ENCODE results near the gene AGMO.

AGMO gene

DNA sequence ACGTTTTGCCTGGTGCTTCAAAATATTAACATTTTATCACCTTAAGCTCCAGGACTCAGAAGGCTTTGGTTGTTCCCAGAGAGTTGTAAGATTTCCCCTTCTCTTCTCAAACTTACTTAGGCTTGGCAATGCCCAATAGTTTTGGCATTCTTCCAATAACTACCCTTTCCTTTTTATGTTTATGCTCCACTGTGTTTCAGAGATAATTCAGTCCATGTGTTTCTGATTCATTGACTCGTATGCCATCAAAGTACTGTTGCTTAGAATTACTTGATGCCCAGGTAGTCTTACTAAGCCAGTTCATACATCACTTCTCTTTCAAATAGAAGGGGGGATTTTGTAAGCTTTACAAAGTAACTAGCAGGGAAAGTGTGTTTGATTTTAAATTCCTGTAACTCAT, 66.6 kb downstream of the AGMO start:
- no peak for DNase-seq

GRCh38 chr7:15494711-15495110, 67.1 kb downstream of the AGMO start:
- no peak for DNase-seq

GRCh38 chr7:15491361-15491760, 70.5 kb downstream of the AGMO start:
- DNase-seq: no peak

- no peak for DNase-seq
These were observed 71.5 kb downstream of the AGMO start for GRCh38 chr7:15490291-15490690.

DNA sequence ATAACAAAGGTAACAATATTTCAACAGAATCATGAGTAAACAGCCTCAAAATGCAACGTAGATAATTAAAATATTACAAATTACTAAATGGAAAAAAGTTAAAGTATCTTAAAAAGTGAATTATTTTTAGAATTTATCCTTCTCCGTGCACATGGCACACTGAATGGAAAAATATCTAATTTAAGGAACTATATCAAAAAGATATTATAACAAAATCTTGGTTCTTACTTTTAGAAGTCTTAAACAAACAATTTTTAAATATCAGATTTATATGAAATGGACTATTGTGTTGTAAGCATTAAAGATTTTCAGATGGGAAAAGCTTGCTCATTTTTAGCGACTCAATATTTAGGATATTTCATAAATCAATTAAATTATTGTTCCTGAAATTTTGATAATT, 72.0 kb downstream of the AGMO start:
- no peak for DNase-seq

GRCh38 chr7:15489383-15489782, 72.4 kb downstream of the AGMO start:
- no peak for DNase-seq

- DNase-seq: no peak
These were observed 73.4 kb downstream of the AGMO start for GRCh38 chr7:15488401-15488800.

- no peak for DNase-seq
These were observed 73.9 kb downstream of the AGMO start for GRCh38 chr7:15487896-15488295.

- no peak for DNase-seq
These were observed 75.8 kb downstream of the AGMO start for GRCh38 chr7:15485998-15486397.

DNA sequence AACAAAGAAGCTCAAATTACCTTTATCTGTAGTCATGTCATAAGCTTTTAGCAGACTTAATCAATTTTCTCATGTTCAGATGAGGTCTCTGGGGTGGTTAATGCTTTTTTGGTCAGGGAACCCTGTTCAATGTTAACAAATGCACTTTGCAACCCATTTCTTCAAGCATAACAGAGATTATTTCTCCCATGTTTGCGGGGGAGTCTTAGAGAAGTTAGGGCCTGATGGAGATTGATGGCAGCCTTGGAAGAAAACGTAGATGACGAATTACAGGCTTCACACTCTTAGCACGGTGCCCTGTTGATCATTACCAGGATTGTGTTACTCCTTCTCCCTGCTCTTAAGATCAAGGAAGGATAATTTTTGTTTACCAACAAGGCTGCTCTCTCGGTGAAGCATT, 76.4 kb downstream of the AGMO start:
- no peak for DNase-seq

DNA sequence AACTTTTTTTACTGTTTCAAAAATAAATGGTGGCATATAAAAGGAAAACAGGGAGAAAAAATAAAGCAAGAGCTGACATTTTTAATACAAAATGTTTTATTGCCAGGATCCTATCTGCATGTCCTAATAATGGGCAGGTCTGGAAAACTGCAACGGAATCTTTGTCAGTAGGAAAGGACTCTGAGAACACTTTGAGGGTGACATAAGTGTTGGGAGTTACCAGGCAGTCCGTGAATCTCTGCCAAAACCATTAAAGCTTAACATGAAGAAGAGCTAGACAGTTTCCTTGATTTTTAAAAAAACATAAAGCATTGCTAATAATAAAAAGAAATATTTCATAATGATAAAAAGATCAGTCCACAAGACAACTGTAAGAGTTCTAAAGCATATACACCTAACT, 80.7 kb downstream of the AGMO start:
- peak; percentile 16 for DNase-seq

DNA sequence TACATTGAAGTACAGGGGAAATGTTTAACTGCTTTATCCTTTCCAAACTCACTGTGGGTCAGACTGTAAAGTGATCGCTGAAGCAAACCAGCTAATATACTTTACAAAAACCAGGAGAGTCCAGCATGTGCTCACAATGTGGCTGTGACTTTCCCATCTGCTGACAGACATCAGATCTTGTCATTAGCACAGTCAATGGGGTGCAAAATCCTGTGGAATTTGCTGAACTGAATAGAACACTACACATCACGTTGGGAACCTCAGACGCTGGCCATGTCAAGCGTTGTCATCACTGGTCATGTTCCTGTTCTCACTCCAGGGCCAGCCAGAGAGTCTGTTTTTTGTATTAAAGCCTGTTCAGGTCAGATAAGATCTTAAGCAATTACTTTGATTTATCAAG, 83.4 kb downstream of the AGMO start:
- DNase-seq: no peak

- no peak for DNase-seq
These were observed 85.3 kb downstream of the AGMO start for GRCh38 chr7:15476531-15476918.

DNA sequence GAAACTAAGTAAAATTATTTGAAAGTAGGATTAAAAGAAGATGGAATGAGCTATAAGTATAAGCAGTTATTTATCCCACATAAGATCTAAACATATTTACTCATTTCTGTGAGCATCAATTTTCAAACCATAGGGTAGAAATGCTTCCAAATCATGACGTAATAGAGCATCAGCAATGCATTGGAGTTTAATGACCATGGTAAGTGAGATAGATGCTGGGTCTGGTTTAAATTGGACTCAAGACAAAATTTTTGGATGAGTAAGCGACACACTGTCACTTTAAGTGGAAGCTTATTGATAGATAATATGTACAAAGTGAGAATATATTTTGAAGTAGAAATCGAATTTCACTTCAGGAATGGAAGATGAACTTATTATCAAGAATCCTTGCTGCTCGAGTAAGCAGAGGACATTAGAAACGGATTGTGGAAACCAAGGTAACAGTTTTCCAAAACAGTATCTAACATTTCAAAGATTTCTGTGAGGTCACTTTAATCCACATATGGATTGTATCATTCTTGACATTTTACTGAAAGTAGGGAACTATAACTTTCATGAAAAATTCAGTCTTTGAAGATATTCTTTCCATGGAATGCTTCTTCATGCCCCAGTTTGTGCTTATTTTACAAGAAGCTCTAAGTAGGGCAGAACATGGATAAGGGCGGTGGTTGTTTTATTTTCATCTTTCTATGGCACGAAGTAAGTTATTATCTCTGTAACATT, 85.8 kb downstream of the AGMO start:
- no peak for DNase-seq

GRCh38 chr7:15471669-15471950, 90.2 kb downstream of the AGMO start:
- no peak for DNase-seq

DNA sequence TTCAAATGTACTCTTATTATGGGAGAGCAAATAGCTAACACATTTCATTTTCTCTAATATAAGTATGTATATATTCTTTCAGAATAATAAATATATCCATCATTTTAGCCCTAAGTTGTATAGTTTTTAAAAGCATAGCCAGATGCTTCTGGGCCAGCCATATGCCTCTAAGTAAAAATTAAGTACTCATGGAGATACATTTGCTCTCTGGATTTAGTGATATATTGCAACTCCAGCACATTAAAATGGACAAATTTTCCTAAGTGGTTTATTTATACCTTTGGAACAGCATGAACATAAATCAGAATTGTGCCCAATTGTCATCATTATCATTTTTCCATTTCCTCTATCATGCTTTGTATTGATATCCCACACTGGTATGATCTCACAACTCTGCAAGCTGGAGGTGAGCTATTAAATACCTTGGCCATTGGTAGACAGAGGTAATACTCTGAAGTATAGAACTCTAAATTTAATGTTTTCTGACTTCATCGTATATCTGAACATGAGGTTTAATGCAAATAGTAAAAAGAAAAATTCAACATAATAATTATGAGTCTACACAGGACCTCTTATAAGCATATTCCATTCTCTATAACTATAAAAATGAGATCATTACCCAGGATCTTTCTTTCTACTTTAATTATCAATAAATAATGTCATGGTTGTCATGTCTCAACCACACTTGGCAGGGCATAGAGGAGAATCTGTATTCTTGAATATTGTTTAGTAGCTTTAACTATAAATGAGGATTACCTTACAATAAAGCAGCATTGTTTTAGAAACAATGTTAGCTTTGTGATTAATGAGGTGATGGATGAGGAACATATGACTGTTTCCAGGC, 90.8 kb downstream of the AGMO start:
- no peak for DNase-seq

DNA sequence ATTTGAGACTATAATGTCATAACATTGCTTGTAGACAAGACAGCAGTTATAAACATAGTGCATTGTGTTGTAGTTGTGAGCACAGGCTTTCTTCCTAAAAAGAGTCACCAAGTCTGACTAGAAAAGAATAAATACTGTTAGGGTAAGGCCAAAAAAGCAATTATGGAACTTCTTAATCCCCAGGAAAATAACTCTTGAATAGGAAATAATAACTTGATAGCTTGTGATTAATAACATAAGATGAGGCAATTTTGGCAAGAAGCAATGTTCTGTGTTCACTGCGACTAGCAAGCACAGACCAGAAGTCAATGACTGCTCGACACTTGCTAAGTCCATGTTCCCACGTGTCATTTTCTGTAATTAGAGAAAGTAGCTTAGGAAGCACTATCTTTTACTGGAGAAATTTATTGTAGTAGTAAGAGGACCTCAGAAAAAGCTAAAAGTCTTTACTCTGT, 97.1 kb downstream of the AGMO start:
- DNase-seq: no peak

- peak; percentile 43 for DNase-seq
These were observed 97.8 kb downstream of the AGMO start for GRCh38 chr7:15463801-15464666.

GRCh38 chr7:15462721-15463389, 99.0 kb downstream of the AGMO start:
- DNase-seq: peak; percentile 23

DNA sequence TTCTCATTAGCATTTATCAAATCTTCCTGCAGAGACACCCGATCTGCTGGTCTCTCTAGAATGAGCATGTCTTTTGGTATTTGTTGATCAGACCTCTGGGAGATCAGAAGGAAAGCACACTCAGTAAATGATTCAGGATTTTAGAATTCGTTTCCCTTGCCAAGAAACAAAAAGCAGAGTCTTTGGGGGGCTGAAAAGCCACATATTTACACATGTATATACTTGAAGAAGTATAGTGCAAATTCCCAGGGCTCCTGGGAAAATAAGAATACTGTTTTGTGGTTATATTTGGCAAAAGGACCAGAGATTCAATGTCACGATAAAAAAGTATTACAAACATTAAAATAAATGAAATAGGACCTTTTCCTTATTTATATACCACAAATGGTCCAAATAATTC, 100.2 kb downstream of the AGMO start:
- DNase-seq: peak; percentile 99

DNA sequence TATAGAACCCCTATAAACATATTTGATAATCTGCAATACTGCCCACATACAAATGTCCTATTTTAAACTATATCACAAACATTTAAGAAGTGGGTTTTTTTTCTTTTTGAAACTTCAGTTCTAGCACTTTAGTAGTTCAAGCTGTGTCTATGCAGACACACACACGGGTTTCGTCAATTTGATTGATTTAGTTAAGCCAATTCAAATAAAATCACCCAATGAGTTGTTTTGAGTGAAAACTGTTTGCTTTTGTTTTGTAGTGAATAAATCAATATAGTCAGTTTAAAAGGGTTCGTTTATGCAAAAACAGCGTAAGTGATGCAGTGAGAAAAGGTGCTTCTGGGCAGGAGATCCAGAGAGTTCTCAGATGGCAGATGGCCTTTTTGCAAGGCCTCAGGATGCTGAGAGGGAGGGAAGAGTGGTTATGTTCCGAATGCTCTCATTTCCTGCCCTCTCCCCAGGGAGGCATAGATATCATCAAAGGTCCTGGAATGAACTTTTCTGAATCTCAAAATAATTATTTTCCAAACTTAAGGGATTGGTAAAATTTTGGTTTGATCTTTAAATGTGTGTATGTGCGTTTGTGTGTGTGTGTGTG, 102.7 kb downstream of the AGMO start:
- DNase-seq: peak; percentile 84
